HG02885 (cell line): Measurements from ENCODE around the gene GABRB3.

ENCODE experiments used
- ATAC-seq: cut with Tn5 transposase; IDR thresholded peaks from one replicate; pipeline ENCODE4 v1.9.1; 2021; ENCODE audit warnings: mild to moderate bottlenecking; ENCODE audit not compliant: unreplicated experiment, poor library complexity

The GABRB3 gene

GRCh38 chr15:26572602-26573350 is 200.1 kb downstream of the GABRB3 start:
- no peak for ATAC-seq

DNA sequence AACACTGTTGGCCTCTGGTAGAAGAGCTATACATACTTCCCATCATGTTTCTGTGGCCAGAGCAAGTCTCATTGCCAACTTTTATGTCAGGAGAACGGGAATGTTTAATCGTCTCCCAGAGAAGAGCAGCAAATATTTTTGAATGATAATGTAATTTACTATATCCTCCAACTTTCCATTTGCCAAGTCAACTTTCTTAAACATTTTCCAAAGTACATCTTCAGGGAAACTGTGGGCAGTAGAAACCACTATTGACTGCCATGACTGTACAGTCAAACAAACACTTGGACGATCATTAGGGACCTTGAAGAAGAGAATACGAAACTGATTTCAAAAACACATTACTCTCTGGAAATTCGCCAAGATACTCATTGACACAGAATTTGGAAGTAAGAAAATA is 201.5 kb downstream of the GABRB3 start:
- no peak for ATAC-seq

DNA sequence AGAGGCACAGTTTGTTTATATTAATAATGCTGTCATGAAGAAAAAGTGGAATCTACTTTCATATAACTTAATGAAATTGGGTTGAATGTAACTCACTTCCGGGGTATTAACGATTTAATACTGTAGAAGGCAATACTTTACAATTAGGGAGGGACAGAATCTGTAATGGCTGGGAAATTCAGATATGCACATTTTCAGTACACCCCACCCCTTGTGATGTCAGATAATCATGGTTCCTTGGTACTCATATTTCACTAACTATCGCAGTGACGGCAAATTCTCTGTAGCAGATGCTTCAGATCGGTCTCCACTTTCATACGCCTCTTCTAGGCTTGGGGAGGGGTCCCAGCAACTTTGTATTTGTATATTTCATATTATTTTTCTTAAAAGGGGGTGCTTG is 207.3 kb downstream of the GABRB3 start:
- ATAC-seq, result no peak

DNA sequence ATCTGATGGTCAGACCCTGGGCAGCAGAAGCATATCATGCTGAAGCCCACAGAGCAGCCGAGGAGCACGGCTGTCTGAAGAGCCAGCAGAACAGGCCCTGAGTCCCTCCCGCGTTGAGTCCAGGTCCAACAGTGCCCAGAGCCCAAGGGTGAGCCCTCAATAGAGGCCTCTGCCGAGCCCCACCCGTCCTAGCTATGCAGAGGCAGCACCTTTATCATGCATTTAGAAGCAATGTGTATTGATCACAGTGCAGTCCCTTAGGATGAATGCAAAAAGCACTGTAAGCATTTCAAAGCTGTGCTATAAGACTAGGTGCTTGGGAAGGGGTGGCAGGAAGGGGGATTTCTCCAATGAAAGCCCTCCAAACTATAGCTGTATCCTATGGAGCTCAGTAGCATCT is 208.5 kb downstream of the GABRB3 start:
- no peak for ATAC-seq

DNA sequence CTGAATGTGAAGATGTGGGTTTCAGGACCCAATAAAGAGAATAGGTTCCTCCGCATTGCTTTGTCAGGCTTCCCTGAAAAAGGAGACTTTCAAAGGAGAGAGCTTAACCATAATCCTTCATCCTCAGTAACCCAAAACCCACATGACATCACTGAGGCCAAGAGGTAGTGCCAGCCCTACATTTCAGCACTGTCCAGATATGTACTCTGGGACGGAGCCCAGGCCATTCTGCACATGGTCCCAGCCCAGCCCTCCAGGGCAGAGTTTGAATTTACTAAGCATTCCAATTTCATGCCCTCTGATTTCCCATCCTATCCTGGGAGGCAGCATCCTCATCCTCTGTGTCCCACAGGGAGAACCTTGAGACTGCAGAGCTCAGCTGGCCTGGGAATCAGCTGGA is 210.5 kb downstream of the GABRB3 start:
- ATAC-seq, result no peak

DNA sequence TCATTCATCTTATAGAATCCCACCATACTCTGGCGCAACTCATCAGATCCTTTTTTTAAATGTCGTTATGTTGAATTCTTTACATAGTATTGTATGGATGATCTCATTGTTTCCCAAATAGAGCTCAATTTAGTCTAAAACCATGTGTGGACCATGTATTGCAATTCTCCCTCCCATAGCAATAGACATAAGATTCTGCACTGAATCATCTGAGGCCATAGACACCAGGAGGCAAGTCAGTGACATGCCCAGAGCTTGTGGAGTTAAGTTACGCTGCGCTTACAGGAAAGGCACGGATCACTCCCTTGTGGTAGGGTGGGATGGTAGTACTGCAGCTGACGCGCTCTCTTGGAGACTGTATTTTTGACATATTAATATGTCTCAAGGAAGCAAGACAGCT is 211.0 kb downstream of the GABRB3 start:
- no peak for ATAC-seq

DNA sequence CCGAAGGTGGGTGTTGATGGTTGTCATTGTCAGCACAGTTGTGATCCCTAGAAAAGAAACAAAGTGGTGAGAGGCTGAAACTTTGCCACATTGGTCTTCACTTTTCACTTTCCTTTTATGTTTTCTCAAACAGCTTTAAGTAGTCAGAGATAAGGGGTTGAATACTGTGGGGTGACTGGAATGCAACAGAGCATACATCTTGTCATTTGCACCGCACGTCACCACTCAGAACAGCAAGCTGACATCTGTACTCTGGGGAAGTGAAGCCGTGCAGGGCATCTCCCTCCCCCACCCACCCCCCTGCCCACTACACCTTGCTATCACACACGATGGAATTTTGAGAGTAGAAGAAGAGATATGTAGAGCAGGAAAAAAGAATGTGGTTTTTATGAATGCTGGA is 211.7 kb downstream of the GABRB3 start:
- no peak for ATAC-seq

DNA sequence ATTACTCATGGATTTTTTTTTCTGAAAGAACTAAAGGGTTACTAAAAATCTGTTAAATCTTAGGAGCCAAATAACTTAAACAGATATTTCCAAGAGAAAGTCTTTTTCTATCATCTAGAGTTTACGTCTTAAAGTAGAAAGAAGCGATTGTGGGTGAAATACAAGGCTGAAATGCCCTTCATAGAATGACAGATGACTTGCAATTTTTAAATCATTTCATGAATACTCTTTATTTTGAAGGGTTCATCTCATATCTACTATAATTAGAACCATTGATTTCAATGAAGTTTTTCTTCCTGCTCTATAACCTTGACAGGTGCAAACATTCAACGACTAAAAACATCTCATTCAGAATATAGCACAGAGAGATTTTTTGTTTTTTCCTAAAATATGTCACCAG is 217.0 kb downstream of the GABRB3 start:
- ATAC-seq, result no peak

GRCh38 chr15:26551473-26551872 is 221.4 kb downstream of the GABRB3 start:
- no peak for ATAC-seq

GRCh38 chr15:26550880-26551279 is 222.0 kb downstream of the GABRB3 start:
- ATAC-seq, result no peak

GRCh38 chr15:26537663-26538062 is 235.2 kb downstream of the GABRB3 start:
- no peak for ATAC-seq

DNA sequence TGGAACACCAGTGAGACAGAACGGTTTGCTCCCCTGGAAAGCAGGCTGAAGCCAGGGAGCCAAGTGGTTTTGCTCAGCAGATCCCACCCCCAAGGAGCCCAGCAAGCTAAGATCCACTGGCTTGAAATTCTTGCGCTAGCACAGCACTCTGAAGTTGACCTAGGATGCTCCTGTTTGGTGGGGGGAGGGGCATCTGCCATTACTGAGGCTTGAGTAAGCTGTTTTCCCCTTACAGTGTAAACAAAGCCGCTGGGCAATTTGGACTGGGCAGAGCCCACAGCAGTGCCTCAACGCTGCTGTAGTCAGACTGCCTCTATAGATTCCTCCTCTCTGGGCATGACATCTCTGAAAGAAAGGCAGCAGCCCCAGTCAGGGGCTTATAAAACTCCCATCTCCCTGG is 241.4 kb downstream of the GABRB3 start:
- ATAC-seq, result no peak

GRCh38 chr15:26525096-26525495 is 247.8 kb downstream of the GABRB3 start:
- ATAC-seq, result no peak

DNA sequence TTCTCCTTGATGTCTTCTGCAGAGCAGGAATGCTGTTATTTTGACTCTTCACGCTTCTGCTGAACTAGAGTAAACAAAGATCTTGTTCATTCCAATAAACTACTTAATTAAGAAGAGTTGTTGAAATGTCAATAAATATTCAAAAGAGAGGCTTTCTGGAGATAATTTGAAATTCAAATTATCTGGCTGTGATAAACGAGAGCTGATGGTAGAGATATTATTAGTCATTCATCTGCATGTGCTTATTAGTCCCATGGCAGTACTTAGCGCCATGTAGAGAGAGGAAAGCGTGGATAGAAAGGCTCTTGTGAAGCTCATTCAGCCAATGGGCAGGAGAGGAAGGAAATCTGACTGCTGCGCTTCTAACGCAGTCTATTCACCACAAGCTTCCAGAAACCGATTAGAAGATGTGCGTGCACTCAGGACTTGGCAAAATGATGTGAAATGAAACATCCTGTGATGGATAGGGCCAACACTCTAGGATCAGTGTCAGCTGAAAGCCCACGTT is 251.1 kb downstream of the GABRB3 start:
- no peak for ATAC-seq

- ATAC-seq, result no peak
Observed at GRCh38 chr15:26521130-26521529, 251.7 kb downstream of the GABRB3 start.

- no peak for ATAC-seq
Observed at GRCh38 chr15:26518885-26519284, 254.0 kb downstream of the GABRB3 start.

- ATAC-seq, result no peak
Observed at GRCh38 chr15:26516102-26516980, 256.5 kb downstream of the GABRB3 start.

- ATAC-seq, result no peak
Observed at GRCh38 chr15:26504009-26504408, 268.9 kb downstream of the GABRB3 start.
